Stimulated activated effector memory CD8-positive, alpha-beta T cell treated with anti-CD3 and anti-CD28 coated beads, Interleukin-12 subunit alpha, Interleukin-12 subunit beta, amount 100 ng/mL, for 72 hours (primary cell): ENCODE results near the gene TEX26.

ENCODE experiments used
- ATAC-seq: fragments of 150-1000 bp; cut with Tn5 transposase; 2 replicates; pipeline ENCODE4 v1.10.0; 2021
- DNase-seq, 2 donors: peaks; one replicate each; pipeline ENCODE4 v3.0.0; 2021 to 2022; ENCODE audit warnings: low spot score in 2 of 2
- H3K27ac Mint-ChIP-seq: one replicate; pipeline ENCODE4 v1.8.0; 2022; ENCODE audit warnings: mild to moderate bottlenecking, mixed read lengths
- H3K36me3 Mint-ChIP-seq: one replicate; pipeline ENCODE4 v1.8.0; 2022; ENCODE audit warnings: mild to moderate bottlenecking, mixed read lengths
- H3K4me1 Mint-ChIP-seq: one replicate; pipeline ENCODE4 v1.8.0; 2022; ENCODE audit warnings: mixed read lengths
- H3K4me3 Mint-ChIP-seq: one replicate; pipeline ENCODE4 v1.8.0; 2022; ENCODE audit warnings: mild to moderate bottlenecking, mixed read lengths
- H3K9me3 Mint-ChIP-seq: one replicate; pipeline ENCODE4 v1.8.0; 2022; ENCODE audit warnings: mixed read lengths

TEX26 gene

DNA sequence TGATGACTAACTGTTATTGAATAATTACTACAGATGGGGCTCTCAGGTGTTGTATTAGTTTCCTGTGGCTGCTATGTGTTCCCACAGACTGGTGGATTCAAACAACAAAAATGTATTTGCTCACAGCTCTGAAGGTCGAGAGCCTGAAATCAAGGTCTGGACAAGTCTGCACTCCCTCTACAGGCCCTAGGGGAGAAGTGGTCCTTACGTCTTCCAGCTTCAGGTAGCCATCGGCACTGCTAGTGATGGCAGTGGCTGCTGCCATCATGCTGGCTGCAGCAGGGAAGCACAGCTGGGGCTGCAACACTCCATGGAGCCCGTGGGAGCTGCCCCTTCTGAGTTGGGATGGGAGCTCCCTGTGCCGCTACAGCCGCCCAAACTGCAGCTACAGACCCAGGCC, 1.9 kb downstream of the TEX26 start:
- Mint-ChIP-seq H3K27ac (no peak overlapping the region), H3K4me1 (no peaks in the 10 kb centered on the region), H3K9me3 (peaks cover 5% of the 10 kb centered on the region), H3K36me3 (no peaks in the 10 kb centered on the region), H3K4me3 (no peak overlapping the region)
- no peak for DNase-seq
- peak; percentile 13 for ATAC-seq

DNA sequence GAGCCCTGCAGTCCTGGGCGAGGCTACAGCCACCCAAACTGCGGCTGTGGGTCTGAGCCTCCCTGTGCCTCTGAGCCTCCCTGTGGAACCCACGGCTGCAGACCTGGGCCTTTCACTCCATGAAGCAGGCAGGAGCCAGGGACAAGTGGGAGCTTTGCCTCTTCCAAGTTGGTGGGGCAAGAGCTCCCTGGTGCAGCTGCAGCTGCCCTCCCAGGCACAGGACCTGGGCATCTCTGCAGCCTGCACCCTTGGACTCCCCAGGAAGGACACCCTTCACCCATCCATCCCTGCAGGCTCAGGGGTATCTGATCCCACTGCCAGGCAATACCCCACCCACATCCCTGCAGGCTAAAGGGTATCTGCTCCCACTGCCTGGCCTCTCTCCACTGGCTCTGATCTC, 2.3 kb downstream of the TEX26 start:
- Mint-ChIP-seq H3K9me3 (peaks cover 5% of the 10 kb centered on the region), H3K36me3 (no peaks in the 10 kb centered on the region), H3K27ac (no peak overlapping the region), H3K4me1 (no peaks in the 10 kb centered on the region), H3K4me3 (no peak overlapping the region)
- peak; percentile 26 for ATAC-seq
- DNase-seq: no peak

DNA sequence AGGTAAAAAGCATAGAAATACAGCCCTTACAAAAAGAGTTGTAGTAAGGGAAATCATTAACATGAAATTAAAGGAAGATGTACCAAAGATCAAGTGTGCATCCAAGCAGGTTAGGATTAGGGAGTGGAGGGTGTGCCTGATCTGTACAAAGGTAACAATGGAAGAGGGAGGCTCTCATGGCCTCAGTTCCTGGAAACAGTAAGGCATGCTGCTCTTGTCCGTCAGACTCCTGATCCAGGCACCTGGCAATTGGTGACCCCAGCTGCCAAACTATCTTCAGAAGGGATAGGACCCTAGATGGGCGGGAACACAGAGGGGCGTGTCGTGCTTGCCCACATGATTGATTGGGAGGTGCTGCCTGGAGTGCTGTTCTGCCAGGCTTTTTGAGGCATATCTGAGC, 4.5 kb downstream of the TEX26 start:
- Mint-ChIP-seq H3K27ac (no peak overlapping the region), H3K9me3 (peaks cover 5% of the 10 kb centered on the region), H3K4me3 (no peak overlapping the region), H3K36me3 (no peaks in the 10 kb centered on the region), H3K4me1 (no peaks in the 10 kb centered on the region)
- no peak for ATAC-seq
- peak in 1 of 2 donors; percentile 41 for DNase-seq

DNA sequence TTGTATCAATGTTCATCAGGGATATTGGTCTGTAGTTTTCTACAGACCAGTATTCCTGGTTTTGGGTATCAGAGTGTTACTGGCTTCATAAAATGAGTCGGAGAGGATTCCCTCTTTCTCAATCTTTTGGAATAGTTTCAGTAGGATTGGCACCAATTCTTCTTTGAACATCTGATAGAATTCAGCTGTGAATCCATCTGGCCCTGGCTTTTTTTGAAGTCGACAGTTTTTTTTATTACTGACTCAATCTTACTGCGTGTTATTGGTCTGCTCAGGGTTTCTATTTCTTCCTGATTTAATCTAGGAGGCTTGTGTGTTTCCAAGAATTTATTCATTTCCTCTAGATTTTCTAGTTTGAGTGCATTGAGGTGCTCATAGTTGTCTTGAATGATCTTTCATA, 11.4 kb downstream of the TEX26 start:
- no peaks in the 10 kb centered on the region for H3K4me1 Mint-ChIP-seq
- DNase-seq (no peak), ATAC-seq (no peak)
- H3K9me3 Mint-ChIP-seq: peaks cover 5% of the 10 kb centered on the region
- no peaks in the 10 kb centered on the region for H3K36me3 Mint-ChIP-seq
- no peak overlapping the region for H3K27ac Mint-ChIP-seq
- H3K4me3 Mint-ChIP-seq: no peak overlapping the region

DNA sequence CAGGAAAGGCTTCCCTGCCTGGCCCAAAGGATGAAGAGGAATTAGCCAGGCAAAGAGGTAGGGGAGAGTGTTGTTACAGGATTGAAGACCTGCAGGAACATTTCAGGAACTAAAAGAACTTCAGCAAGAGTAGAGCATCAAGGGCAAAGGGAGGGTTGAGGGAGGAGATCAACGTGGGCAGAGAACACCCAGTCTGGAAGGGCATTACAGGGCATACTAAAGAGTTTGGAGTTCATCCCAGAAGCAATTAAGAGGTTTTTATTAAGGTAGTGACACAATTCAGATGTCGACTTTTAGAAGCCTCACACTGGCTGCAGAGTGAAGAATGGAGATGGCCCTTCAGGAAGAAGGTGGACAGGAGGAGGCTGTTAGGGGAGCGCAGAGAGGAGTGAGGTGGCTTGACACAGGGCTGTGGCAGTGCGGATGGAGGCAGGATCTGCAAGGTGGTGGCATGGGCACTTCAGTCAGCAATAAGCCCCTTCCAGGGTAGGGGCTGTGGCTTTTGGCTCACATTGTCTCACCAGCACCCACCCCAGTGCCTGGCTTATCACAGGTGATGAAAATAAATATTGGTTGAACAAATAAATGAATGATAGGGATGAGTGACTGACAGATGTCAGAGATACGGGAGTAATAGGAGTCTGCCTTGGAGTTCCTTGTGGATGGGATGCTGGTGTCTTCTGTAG, 24.9 kb downstream of the TEX26 start:
- H3K36me3 Mint-ChIP-seq: no peaks in the 10 kb centered on the region
- DNase-seq: no peak
- peaks cover 13% of the 10 kb centered on the region for H3K9me3 Mint-ChIP-seq
- H3K4me1 Mint-ChIP-seq: no peaks in the 10 kb centered on the region
- H3K27ac Mint-ChIP-seq: no peak overlapping the region
- ATAC-seq: no peak
- H3K4me3 Mint-ChIP-seq: no peak overlapping the region

DNA sequence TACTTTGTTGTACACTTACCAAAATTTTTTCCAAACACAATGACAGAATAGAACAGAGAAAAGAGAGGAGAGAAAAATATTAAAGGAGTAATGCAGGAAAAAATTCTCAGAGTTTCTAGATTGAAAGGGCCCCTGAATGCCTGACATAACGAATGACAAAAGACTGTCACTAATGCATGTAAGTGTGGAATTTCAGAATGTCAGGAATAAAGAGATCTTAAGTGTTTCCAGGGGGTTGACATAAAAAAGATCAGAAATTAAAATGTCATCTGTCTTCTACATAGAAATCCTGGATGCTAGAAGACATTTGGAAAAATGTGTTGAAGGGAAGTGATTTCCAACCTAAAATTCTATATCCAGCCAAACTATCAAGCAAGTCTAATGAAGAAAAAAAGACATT, 27.2 kb downstream of the TEX26 start:
- Mint-ChIP-seq H3K4me1 (no peaks in the 10 kb centered on the region), H3K4me3 (no peak overlapping the region), H3K36me3 (no peaks in the 10 kb centered on the region), H3K9me3 (peaks cover 13% of the 10 kb centered on the region), H3K27ac (no peak overlapping the region)
- ATAC-seq: no peak
- DNase-seq: no peak

DNA sequence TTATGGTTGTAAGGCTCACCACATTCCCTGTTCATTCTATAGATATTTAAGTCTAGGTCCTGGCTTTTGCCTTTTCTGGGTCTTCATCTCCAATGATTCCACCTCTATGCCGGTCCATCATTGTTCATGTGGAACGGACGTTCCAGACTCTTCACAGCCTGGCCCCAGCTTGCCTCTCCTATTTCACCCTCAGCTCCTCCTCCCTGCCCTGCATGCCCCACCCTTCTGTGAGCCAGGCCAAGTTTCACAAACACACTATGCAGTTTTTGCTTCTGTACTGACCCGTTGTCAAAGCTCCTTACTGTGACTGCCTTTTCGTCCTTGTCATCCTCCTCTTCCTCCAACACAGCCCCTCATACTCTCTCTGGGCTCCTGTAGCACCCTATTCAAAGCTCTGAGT, 31.3 kb downstream of the TEX26 start:
- no peak overlapping the region for H3K27ac Mint-ChIP-seq
- no peak overlapping the region for H3K4me3 Mint-ChIP-seq
- H3K36me3 Mint-ChIP-seq: no peaks in the 10 kb centered on the region
- no peak for DNase-seq
- peaks cover 10% of the 10 kb centered on the region for H3K9me3 Mint-ChIP-seq
- H3K4me1 Mint-ChIP-seq: no peaks in the 10 kb centered on the region
- no peak for ATAC-seq

DNA sequence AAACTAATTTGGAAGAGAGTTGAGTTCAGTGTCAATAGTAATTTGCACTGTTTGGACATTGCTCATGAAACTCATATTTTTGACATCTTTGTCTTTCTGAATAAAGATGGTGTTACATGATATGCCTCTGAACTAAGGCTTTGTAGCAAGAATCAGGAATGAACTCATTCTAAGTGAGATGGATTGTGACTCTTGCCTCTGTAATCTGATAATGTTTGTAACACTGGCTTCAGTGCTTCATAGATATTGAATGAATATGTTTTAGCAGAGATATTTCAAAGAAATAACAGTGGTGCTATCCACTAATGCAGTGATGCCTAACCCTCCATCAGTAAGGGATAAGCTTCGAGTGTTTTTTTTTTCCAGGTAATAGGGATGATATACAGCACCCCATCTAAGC, 32.9 kb downstream of the TEX26 start:
- H3K9me3 Mint-ChIP-seq: peaks cover 2% of the 10 kb centered on the region
- H3K36me3 Mint-ChIP-seq: no peaks in the 10 kb centered on the region
- H3K27ac Mint-ChIP-seq: no peak overlapping the region
- no peak for DNase-seq
- ATAC-seq: no peak
- no peak overlapping the region for H3K4me3 Mint-ChIP-seq
- H3K4me1 Mint-ChIP-seq: no peaks in the 10 kb centered on the region

DNA sequence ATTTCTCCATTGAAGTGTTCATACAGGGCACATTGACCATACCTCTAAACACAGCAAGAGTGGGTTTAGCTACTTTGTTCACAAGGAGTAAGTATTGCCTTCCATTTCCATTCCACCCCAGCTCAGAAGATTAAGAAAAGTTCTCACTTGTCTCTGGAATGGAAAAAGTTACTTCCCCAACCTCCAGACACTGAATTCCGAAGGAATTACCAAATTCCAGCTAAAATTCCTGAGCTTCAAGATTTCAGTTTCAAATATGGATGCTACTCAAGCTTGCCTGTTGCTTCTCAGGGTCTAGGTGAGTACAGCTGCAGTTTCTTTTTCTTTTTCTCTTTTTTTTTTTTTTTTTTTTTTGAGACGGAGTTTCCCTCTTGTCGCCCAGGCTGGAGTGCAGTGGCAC, 33.6 kb downstream of the TEX26 start:
- no peak overlapping the region for H3K4me3 Mint-ChIP-seq
- no peaks in the 10 kb centered on the region for H3K9me3 Mint-ChIP-seq
- H3K27ac Mint-ChIP-seq: no peak overlapping the region
- ATAC-seq: no peak
- H3K4me1 Mint-ChIP-seq: no peaks in the 10 kb centered on the region
- no peak for DNase-seq
- H3K36me3 Mint-ChIP-seq: no peaks in the 10 kb centered on the region

DNA sequence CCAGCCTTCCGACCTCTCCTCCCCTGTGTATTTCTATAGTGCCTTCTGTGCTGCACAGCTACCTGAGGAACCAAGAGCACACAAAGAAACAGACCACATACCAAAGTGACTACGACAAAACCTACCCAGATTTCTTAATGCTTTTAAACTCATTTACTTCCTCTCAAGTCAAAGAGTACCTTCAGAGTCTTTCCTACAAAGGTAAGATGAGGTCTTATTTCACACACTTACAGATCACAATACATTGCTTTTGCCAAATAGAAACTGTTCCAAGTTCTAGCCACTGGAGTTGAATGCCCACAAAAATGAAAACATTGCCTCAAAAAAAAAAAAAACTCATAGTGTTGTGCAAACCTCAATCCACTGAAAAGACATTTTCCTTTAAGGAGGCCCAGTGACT, 36.4 kb downstream of the TEX26 start:
- Mint-ChIP-seq H3K27ac (no peak overlapping the region), H3K4me3 (no peak overlapping the region), H3K36me3 (no peaks in the 10 kb centered on the region), H3K9me3 (no peaks in the 10 kb centered on the region), H3K4me1 (no peaks in the 10 kb centered on the region)
- DNase-seq (no peak), ATAC-seq (no peak)

DNA sequence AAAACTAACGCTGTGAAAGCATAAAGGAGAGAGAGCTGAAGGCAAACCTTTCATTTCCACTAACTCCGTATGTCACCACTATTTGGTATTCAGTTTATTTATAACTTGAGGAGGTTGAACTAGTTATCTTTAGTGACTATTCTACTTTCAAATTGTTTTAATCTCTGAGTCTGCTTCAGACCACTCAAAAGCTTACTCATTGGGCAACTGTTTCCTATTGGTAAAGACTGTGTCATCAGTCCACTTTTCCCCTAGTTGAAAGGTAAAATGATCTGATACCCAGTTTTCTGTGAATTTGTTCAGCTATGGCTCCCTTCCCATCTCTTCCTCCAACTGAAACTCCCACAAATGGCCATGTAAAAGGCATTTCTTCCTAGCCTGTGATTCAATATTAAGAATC, 39.1 kb downstream of the TEX26 start:
- Mint-ChIP-seq H3K27ac (no peak overlapping the region), H3K4me1 (no peaks in the 10 kb centered on the region)
- DNase-seq: no peak

DNA sequence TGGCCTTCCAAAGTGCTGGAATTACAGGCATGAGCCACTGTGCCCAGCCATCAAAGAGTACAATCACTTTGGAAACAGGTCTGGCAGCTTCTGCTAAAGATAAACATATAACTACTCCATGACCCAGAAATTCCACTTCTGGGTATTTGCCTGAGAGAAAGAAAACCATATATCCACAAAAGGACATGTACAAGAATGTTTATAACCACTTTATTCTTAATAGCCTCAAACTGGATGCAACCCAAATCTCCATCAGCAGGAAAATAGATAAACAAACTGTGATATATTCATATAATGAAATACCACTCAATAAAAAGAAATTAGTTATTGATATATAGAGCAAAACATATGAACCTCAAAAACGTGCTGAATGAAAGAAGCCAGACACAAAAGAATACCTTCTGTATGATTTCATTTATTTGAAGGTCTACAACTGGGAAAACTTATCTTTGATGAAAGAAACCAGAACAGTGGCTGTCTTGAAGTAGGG, 40.5 kb downstream of the TEX26 start:
- no peak for ATAC-seq
- H3K4me1 Mint-ChIP-seq: no peaks in the 10 kb centered on the region
- no peaks in the 10 kb centered on the region for H3K36me3 Mint-ChIP-seq

More for the DNA sequence above, 39.1 kb downstream of the TEX26 start:
- Mint-ChIP-seq H3K4me3 (no peak overlapping the region), H3K36me3 (no peaks in the 10 kb centered on the region), H3K9me3 (no peaks in the 10 kb centered on the region)
- no peak for ATAC-seq

DNA sequence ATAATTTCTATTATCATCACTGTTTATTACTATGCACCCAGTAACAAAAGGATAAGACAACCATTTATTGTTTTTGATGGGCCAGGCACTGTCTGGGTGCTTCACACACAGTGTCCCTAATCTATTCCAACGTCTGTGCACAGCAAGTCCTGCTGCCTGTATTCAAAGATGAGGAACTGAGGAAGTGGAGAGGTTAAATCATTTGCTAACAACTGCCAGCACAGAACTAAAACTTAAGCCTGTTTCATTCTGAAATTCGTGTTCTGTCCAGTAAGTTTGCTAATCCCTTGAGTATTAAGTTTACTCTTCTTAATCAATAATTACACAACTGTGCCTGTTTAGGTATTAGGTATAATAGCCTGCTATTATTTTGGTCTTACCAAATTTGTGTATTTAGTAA, 41.9 kb downstream of the TEX26 start:
- Mint-ChIP-seq H3K9me3 (no peaks in the 10 kb centered on the region), H3K36me3 (no peaks in the 10 kb centered on the region), H3K4me3 (no peak overlapping the region), H3K4me1 (no peaks in the 10 kb centered on the region), H3K27ac (no peak overlapping the region)
- DNase-seq (peak in 1 of 2 donors; percentile 28), ATAC-seq (no peak)

More for the DNA sequence above, 40.5 kb downstream of the TEX26 start:
- Mint-ChIP-seq H3K27ac (no peak overlapping the region), H3K9me3 (no peaks in the 10 kb centered on the region), H3K4me3 (no peak overlapping the region)
- DNase-seq: no peak

DNA sequence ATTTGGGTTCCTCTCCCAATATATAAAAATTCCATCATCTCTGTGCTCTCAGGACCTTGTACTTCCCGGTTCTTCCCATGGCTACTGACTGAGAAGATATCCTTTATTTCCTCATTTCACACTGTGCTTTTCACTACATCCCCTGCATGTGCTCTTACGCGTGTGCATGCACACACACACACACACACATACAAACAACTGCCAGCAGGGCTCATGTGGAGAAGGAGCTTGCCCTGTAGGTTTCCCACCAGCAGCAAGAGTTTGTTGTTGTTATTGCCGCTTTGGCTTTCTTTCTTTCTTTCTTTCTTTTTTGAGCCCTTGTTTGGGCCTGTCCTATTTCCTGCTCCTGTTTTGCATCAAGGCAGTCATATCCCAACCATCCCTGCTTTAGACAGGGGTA, 43.6 kb downstream of the TEX26 start:
- ATAC-seq (no peak), DNase-seq (no peak)
- H3K9me3 Mint-ChIP-seq: no peaks in the 10 kb centered on the region
- H3K4me1 Mint-ChIP-seq: no peaks in the 10 kb centered on the region
- H3K27ac Mint-ChIP-seq: no peak overlapping the region
- H3K36me3 Mint-ChIP-seq: no peaks in the 10 kb centered on the region
- H3K4me3 Mint-ChIP-seq: no peak overlapping the region

DNA sequence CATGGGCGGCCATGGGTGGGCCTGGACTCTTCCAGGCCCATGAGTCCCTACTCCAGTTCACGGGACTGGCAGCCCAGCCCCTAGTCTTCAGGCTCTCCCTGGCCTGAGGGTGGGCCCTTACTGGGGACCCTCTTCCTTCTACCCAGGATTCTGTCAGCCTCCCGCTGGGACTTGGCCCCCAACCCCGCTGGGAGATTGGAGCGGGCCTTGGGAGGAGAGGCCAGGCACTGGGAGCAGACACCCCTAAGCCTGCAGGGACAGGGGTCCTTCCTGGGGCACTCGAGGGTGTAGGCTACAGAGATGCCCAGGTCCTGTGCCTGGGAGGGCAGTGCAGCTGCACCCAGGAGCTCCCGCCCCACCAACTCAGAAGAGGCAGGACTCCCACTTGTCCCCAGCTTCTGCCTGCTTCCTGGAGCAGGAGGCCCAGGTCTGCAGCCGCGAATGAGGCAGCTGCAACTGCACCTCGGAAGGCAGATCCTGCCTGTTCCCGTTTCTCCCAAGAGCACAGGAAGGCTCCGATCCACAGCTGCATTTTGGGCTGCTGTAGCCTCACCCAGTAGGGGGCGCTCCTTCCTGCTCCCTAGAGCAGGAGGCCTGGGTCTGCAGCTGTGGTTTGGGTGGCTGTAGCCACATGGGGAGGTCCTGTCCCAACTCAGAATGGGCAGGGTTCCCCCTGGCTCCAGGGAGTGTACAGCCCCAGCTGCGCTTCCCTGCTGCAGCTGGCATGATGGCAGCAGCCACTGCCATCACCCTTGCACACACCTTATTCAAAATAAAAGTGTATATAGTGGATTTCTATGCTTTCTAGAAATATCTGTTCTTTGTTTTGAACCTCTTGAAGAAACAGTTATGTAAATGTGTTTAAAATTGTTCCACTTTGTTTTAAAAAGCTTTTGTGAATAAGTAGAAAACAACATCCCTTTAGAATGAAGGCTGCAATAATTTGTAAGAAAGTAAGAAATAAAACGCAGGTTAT, 46.8 kb downstream of the TEX26 start:
- Mint-ChIP-seq H3K9me3 (no peaks in the 10 kb centered on the region), H3K4me1 (peaks cover 8% of the 10 kb centered on the region), H3K4me3 (no peak overlapping the region), H3K27ac (no peak overlapping the region), H3K36me3 (no peaks in the 10 kb centered on the region)
- DNase-seq: peak; percentile 27 to 68
- no peak for ATAC-seq

DNA sequence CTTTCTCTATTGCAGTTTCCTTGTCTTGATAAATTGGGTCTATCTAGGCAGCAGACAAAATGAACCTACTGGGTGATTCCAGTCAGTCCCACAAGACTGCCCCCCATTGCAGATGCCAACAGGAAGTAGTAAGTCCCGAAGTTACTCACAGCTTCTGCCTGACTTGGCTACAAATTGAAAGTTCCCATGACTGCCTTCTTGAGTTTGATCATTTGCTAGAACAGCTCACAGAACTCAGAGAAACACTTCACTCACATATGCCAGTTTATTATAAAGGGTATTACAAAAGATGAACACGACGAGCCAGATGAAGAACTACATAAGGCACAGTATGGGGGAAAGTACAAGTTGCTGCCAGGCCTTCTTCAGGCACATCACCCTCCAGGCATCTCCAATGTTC, 50.0 kb downstream of the TEX26 start:
- no peak for DNase-seq
- Mint-ChIP-seq H3K4me3 (no peak overlapping the region), H3K9me3 (no peaks in the 10 kb centered on the region), H3K36me3 (no peaks in the 10 kb centered on the region), H3K27ac (peak overlapping the region; percentile 15), H3K4me1 (peaks cover 8% of the 10 kb centered on the region)
- ATAC-seq: no peak
